HG03558 (cell line): ENCODE measurements around the gene C3orf18.

Source experiments
- ATAC-seq: cut with Tn5 transposase; IDR thresholded peaks from one replicate; pipeline ENCODE4 v1.9.1; 2021; ENCODE audit warnings: moderate number of reproducible peaks; ENCODE audit not compliant: unreplicated experiment; ENCODE audit errors: extremely low read depth

The C3orf18 gene

GRCh38 chr3:50567386-50568167 lies at the start of gene C3orf18:
Gene C3orf18, minus strand, starts transcription at chr3:50567747. Its CDS starts 2,048 bp downstream, at chr3:50565699.
- peak; percentile 69 for ATAC-seq

DNA sequence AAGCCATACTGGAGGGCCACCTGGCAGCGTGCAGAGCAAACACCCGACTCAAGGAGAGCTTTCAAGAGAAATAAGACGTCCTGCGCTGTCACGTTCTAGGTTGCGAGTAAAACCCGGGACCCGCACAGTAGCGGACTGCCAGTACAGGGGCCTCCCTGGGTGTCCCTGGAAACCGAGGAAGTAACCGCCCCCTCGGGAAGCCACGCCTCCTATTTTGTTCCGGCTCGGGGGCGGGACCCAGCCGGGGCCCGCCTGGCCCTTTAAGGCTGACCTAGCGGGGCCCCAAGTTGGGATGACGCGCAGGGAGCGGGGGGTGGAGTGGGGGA lies 49.2 kb upstream of the C3orf18 start:
- peak; percentile 39 for ATAC-seq

- ATAC-seq = peak; percentile 26
Observed at GRCh38 chr3:50616003-50616769, 48.6 kb upstream of the C3orf18 start.

DNA sequence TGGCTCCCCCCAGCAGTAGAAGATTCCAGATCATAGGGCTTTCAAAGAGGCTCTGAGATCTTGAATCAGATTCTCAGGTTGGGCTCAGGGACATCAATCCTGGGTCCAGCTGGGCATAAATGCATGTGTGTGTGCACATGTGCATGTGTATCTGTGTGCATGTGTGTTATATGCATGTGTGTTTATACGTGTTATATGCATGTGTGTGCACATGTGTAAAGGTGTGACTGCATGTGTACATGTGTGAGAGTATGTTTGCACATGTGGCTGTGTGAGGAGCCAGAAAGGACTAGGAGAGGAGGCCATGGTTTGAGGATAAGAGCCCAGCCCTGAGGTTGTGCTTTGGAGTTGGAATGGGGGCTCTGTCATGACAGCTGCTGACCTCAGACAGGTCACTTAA lies 47.6 kb upstream of the C3orf18 start:
- ATAC-seq = no peak

- no peak for ATAC-seq
Observed at GRCh38 chr3:50612970-50613846, 45.7 kb upstream of the C3orf18 start.

- ATAC-seq = no peak
Observed at GRCh38 chr3:50612234-50612882, 44.8 kb upstream of the C3orf18 start.

DNA sequence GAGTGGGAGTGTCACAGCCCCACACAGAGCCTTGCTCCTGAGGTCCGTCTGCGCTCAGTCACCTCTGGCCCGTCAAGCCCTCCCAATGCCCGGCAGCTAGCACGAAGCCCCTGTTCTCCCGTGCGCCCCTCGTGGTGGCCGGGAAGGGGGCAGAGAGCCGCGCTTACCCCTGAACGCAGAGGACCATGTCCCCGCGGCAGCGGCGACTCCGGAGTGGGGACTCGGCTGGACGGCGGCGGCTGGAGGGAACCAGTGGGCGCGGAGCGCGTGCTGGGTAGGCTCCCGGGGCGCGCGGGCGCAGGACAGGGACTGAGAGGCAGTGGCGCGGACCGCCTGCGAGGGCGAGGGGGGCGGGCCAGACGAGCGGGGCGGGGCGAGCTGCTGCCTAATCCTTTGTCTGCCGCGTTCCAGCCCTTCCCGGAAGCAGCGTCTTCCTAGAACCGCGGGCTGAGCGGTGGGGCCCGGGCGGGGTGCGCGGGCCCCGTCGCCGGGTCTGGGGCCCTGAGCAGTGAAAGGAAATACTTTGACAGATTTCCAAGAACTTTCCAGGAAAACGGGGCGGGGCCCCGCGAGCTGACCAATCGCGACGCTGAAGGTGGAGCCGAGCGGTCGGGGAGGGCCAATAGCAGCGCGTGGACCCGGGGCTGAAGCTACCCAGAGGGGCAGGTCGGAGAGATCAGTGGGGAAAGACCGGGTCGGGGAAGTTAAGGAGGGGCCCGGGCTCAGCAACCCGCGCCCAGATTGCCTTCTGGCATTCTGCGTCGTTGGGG lies 44.1 kb upstream of the C3orf18 start, which contains the start of gene CISH:
CISH (minus strand) TSS at position 311 of the 770 bp plus-strand sequence; CDS start at position 187, 124 bp downstream.
- peak; percentile 42 for ATAC-seq

DNA sequence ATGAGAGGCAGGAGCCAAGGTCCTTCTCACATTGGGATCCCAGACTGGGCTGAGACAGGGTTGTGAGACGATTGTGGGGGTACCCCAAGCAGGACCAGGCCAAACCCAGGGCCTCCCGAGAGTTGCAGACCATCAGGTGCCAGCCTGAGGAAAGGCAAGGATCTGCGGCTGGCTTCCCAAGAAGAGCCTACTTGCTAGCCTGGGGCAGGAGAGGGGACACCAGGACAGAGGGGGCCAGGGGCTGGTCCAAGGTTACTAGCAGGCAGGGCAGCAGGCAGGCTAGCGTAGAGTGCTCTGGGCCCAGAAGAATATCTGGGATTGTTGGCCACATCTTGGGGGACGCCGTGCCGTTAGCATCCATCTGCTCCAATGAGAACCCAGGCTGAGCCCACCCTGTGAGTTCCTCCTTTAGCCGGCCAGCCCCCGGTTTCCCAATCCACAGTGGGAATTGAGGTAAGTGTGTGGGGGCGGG lies 43.5 kb upstream of the C3orf18 start:
- ATAC-seq = no peak

DNA sequence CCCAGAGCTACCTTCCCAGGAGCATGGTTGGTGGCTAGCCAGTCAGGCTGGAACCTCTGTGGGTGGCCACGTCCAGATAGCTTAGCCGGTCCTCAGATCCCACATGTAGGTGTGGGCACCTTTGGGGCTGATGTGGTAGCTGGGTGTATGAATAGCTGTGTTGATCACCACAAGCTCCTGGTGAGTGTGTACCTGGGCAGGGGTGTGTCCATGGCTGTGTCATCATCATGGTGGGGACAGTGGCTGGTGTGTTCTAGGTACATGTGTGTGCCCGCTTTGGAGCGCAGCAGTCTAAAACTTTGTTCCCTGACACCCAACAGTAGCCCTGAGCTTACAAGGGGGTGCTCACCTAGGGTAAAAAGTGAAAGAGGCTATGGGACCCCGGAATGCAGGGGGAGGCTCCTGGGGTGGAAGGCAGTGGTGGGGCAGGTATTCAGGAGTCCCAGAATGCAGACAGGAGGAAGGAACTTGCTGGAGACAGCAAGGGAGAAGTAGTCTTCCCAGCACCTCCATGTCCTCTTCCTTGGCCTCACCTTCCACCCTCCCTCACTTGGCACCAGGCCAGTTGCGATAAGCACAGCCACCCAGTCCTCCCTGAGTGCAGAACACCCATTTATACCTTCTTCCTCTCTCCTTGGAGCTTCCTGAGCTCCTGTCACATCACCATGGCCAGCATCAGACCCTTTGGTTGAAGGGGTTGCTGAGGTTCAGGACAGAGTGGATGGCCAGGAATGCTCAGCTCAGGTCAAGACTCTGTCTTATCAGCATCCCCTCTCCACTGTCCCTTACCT lies 42.8 kb upstream of the C3orf18 start:
- ATAC-seq = no peak

DNA sequence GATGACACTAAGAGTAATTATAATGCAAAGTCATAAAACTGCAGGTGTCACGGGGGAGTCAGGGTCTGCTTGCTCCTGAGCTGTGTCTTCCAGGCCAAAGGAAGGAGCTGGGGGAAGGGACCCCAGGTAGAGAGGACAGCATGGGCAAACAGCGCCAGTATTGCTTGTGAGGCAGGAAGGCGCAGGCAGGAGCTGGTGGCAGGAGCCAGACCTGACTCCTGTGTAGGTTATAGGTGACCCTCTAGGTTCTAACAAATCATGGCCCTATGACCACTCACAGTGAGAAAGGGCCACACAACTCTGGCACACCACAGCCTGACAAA lies 42.2 kb upstream of the C3orf18 start:
- ATAC-seq = no peak

DNA sequence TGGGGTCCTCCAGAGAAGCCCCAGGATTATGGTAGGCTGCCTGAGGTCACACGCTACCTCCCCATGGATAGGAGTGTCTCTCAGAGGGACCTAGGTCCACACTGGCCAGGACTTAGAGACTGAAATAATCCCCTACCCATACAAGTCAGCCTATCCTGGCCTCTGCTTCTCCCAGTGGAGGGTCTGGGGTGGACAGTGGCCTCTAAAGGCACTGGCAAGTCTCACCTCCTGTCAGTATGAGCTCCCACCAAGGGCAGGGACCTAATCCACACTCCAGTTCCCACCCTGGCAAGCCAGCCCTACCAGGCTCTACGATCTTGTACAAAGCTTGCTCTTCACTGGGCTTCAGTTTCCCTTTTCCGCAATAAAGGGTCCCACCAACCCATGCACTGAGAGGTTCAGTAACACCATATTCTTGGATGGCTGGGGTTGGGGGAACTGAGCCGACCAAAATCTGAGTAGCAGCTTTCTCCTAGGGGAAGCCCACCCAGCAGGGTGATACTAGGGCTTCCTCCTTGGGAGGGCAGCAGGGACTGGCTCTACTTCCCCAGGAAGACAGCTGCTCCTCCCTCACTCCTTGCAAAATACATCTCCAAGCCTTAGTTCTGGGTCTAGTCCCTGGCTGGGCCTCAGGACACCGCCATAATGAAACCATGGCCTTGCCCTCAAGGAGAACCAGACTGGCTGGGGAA lies 41.7 kb upstream of the C3orf18 start:
- no peak for ATAC-seq

- no peak for ATAC-seq
Observed at GRCh38 chr3:50608278-50608677, 40.7 kb upstream of the C3orf18 start.

- no peak for ATAC-seq
Observed at GRCh38 chr3:50607271-50608091, 39.9 kb upstream of the C3orf18 start.

DNA sequence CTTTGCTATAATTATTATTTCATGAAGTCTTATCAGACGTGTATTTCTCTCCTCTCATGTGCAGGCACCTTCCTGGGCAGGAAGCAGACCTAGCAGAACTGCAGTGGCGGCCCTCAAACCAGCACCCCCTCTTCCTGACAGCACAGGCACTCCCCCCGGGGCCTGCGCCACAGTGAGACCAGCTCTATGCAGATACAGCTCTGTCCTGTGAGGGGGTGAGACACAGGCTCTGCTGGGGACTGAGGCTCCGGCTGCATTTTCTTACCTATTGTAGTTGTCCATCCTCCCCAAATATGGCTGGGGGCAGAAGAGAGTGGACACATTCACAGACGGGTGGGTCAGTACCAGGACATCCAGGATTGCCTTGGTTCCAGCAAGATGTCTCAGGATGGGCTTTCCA lies 39.0 kb upstream of the C3orf18 start:
- ATAC-seq = no peak

GRCh38 chr3:50605901-50606326 lies 38.4 kb upstream of the C3orf18 start:
- no peak for ATAC-seq

- ATAC-seq = no peak
Observed at GRCh38 chr3:50604628-50605588, 37.4 kb upstream of the C3orf18 start.
